Stimulated activated CD8-positive, alpha-beta memory T cell treated with anti-CD3 and anti-CD28 coated beads, Interleukin-15, amount 100 ng/mL, for 1 hour (primary cell): Measurements from ENCODE around the gene ENPP3.
"Not testable (repeated sequence)": the region's sequence is repeated elsewhere in the genome, so short reads cannot be mapped to it uniquely, and the experiment has no call there.

Experiments used
- DNase-seq: peaks from one replicate; pipeline ENCODE4 v3.0.0-alpha.2; 2020; ENCODE audit warnings: low read depth

ENPP3 gene

GRCh38 chr6:131736811-131737210 is 99.7 kb downstream of the ENPP3 start:
- DNase-seq, result no peak

GRCh38 chr6:131739136-131739535 is 102.0 kb downstream of the ENPP3 start:
- no peak for DNase-seq

GRCh38 chr6:131740161-131740560 is 103.1 kb downstream of the ENPP3 start:
- no peak for DNase-seq

GRCh38 chr6:131741688-131742393 is 104.7 kb downstream of the ENPP3 start:
- DNase-seq, result no peak

GRCh38 chr6:131744432-131745287 is 107.6 kb downstream of the ENPP3 start:
- DNase-seq, result no peak

GRCh38 chr6:131745476-131745875 is 108.4 kb downstream of the ENPP3 start:
- DNase-seq, result no peak

- DNase-seq, result no peak
Measured at GRCh38 chr6:131747821-131748353, 110.8 kb downstream of the ENPP3 start.

GRCh38 chr6:131749023-131749422 is 111.9 kb downstream of the ENPP3 start:
- DNase-seq, result no peak

GRCh38 chr6:131751012-131751715 is 114.1 kb downstream of the ENPP3 start:
- not testable (repeated sequence) for DNase-seq

- DNase-seq, result no peak
Measured at GRCh38 chr6:131754088-131754487, 117.0 kb downstream of the ENPP3 start.

GRCh38 chr6:131754715-131755567 is 117.8 kb downstream of the ENPP3 start:
- DNase-seq, result no peak

GRCh38 chr6:131755597-131755996 is 118.5 kb downstream of the ENPP3 start:
- DNase-seq, result no peak

GRCh38 chr6:131756039-131756438 is 118.9 kb downstream of the ENPP3 start:
- no peak for DNase-seq

- DNase-seq, result no peak
Measured at GRCh38 chr6:131758920-131759319, 121.8 kb downstream of the ENPP3 start.

- DNase-seq, result no peak
Measured at GRCh38 chr6:131761060-131761761, 124.1 kb downstream of the ENPP3 start.

- DNase-seq, result no peak
Measured at GRCh38 chr6:131761762-131762067, 124.6 kb downstream of the ENPP3 start.

GRCh38 chr6:131762984-131763383 is 125.9 kb downstream of the ENPP3 start:
- no peak for DNase-seq

GRCh38 chr6:131763749-131764148 is 126.6 kb downstream of the ENPP3 start:
- DNase-seq, result no peak

GRCh38 chr6:131764350-131764749 is 127.2 kb downstream of the ENPP3 start:
- DNase-seq, result no peak

- DNase-seq, result no peak
Measured at GRCh38 chr6:131765081-131765803, 128.1 kb downstream of the ENPP3 start.

GRCh38 chr6:131765804-131766135 is 128.7 kb downstream of the ENPP3 start:
- DNase-seq, result no peak
